Measurements from ENCODE around the gene KIAA1328.
"Not testable (repeated sequence)": the region's sequence is repeated elsewhere in the genome, so short reads cannot be mapped to it uniquely, and the experiment has no call there.

KIAA1328 gene

DNA sequence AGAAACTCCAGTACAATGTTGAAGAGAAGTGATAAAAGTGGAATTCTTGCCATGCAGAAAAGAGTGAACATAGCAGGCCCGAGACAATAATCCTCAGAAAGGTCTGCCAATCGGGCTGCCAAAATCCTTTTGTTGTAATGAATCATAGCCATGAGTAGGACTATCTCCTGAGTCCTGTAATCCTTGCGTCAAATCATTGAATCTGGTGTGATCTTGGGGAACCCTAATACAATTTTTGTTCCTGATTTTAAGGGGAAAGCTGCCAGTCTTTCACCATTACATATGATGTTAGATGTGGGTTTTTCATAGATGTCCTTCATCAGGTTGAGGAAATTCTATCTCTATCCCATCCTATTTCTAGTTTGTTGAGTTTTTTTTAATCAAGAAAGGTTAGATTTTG, 2.4 kb upstream of the KIAA1328 start:
- DNase-seq, result no peak

DNA sequence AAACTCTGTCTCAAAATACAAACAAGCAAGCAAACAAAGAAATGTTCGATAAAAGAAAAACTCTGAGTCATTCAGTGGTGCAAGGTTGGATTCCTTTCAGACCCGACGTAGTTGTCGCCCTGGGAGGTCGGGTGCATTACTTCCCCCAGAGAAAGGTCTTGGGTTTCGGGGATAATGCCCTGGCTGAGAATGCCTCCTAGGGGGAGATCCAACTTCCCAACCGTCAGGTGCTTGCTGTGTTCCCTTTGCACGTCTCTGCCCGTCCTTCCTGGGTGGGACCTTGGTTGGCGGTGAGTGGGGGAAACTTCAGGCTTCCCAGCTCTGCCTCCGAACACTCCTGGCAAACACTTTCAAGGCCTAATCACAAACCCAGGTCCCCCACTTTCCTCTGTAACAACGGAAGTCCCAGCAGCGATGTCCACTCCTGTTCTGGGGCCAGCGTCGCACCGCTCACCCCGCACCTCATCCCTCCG, 734 bp upstream of the KIAA1328 start:
- no peak for DNase-seq

DNA sequence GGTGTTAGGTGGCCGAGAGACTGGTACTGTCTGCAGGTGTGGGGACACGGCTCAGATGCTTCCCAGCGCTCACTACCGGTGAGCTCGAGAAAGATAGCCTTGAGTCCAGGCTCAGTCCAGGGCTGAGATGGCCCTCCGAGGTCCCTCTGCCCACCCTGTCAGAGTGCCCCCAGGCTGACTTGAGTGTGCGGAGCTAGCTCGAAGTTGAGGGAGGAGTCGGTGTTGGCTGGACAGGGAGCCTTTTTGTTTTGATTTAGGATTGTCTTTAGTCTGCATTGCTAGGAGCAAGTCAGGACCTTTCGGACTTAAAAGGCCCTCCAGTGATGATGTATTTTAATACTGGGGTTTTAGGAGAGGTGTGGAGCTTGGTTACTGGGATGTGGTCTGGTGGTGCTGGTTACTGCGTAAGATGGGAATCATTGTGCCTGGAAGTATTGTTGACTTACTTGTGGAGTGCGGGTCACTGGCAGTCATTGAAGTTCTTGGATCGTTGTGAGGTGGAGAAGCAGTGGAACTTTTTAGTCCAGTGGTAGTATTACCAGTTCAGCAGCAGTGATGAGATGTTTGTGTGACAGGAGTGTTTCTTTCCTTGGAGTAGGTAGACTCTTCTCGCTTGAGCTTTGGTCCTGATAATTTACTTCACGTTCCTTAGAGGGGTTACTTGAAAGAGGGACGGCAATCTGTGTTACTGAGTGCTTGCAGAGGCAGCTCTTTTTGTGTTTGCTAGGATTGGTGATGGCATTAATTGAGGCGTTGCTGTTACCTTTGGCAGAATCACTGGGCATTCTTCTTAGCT, 633 bp downstream of the KIAA1328 start:
- DNase-seq, result no peak

DNA sequence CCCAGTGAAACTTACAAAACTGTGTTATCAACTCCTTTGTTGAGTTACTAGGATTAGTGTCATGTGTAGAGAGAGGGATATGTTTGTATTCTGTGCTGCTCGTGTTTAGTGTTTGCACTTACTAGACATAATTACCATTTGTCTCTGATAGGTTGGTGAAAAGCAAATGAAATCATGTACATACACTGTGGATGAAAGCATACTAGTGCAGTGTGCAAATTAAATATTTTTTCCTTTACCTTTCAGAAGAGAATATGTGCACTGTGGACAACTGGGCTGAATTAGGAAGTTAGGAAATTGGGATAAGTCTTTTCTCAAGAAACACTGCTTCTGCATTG, 1.2 kb downstream of the KIAA1328 start:
- no peak for DNase-seq

DNA sequence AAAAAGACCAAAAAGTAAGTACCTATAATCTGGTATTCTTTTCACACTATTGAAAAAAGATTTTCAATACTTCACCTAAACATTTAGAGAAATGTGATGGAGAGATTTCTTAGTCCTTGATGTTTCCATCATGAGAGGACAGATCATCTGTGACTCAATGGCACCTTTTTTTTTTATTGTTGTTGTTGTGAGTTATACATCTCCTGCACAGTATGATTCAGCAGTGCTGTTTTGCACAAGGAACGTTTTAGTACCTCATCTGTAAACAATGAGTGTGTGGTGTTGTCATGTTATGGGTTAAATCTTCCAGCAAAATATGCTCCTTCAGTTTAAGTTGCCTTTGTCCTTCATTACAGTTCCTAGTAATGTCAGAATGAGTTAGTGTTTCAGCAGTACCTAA, 2.2 kb downstream of the KIAA1328 start:
- DNase-seq, result no peak

DNA sequence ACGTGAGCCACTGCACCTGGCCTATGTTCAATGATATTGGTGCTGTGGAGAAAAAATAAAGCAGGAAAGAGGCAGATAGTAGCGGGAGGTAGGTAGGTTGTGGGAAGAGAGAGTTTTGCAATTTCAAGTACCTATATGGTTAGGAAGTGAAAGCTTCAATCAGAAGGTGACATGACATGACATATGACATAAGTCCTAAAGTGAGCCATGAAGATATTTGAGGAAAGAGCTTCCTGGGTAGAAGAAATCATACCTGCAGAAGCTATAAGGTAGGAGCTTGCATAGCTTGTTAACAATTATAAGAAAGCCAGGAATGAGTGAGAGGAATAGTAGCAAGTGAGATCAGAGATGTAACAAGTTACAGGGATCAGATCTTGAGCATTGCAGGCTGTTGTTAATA, 4.2 kb downstream of the KIAA1328 start:
- DNase-seq, result no peak

DNA sequence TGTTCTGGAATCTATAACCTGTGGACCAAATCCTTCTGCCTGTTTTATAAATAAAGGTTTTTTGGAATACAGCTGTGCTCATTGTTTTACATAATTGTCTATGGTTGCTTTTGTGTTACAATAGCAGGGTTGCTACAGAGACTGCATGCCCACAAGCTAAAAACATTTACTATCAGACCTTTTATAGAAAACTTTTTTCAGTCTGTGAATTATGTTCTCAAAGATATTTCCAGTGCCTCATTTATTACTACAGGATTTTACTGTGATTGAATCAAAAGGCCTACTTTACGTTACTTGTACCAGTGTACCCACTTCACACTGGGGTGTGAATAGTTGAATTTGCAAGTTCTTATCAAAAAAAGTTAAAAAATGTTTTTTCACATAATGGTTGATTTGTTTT, 7.0 kb downstream of the KIAA1328 start:
- no peak for DNase-seq

DNA sequence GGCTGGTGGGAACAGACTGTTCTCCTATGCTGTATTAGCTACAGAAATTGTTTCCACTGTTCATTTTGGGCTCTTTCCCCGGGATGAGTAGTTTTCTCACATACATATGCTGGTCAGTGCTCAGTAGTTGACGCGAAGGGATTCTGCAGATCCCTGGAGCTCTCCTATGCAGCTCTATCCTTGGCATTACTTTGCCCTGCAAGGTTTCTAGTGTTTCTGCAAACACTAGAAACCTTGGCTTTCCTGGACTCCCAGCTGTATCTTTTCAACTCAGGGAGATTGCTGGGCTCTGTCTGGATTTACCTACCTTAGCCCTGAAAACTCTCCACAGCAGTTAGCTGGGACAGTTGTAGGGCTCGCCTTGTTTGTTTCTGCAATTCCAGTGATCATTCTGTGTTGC, 10.9 kb downstream of the KIAA1328 start:
- no peak for DNase-seq

DNA sequence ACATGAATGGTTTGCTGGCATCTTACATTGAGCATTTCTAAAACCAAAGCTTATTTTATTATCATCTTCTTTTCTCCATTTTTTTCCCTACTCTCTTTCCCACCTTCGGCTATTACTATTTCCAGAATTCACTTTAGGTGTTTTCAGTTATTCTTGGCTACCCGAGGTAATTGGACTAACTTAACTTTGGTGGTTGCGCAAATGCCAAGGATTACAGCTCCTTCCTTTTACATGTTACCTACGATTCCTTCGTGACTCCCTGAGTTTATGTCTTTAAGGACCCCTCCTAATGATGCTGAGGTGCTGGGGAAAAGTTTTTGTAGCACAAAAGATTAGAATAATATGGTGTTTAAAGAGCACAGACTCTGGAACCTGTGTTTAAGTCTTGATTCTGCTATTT, 14.3 kb downstream of the KIAA1328 start:
- DNase-seq, result no peak

DNA sequence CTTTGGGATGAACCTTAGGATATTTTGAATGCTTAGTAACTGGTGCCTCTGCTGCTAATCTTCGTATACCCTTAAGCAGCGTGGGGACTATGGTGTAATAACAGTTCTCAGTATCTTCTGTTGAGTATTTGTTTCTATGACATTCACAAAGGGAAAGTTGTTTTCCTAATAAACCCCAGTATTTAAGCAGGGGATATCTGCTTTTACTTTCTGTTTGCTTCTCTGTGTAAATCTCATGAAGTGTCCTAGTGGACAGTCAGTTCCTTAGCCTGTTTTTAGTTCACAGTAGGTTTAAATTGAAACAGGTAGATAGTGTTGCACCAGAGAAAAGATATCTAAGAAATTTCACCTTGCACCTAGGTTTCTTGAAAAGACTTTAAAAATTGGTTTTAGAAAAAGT, 14.9 kb downstream of the KIAA1328 start:
- DNase-seq, result no peak

DNA sequence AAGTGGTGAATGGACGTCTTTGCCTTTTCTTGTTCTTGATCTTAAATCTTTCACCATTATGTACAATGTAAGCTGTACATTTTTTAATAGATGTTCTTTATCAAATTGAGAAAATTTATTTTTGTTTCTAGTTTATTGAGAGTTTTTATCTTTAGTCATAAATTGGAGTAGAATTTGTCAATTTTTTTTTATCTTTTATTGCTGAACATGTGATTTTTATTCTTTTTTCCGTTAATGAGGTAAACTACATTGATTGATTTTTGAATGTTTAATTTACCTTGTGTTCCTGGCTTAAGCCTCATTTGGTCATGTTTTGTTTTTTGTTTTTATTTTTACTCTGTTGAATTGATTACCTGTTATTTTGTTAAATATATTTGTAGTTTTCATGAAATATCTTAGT, 19.7 kb downstream of the KIAA1328 start:
- DNase-seq, result no peak

DNA sequence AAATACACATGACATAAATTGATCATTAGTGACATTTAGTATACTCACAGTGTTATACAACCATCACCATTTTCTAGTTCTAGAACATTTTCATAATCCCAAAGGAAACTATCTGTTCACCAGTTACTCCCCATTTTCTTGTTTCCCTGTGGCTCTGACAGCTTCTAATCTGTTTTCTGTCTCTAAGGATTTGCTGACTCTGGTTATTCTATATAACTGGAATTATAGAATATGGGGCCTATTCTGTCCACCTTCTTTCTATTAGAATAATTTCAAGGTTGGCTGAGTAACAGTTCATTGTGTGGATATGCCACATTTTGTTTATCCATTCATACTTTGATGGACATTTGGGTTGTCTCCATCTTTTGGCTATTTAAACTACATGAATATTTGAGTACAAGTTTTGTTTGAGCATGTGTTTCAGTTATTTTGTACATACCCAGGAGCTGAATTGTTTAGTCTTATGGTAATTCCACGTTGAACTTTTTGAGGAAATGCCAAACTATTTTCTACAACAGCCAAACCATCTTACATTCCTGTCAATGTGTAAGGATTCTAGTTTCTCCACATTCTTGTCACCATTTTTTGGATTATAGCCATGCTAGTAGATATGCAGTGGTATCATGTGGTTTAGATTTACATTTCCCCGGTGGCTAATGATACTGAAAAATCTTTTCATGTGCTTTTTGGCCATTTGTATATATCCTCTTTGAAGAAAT, 20.5 kb downstream of the KIAA1328 start:
- no peak for DNase-seq

DNA sequence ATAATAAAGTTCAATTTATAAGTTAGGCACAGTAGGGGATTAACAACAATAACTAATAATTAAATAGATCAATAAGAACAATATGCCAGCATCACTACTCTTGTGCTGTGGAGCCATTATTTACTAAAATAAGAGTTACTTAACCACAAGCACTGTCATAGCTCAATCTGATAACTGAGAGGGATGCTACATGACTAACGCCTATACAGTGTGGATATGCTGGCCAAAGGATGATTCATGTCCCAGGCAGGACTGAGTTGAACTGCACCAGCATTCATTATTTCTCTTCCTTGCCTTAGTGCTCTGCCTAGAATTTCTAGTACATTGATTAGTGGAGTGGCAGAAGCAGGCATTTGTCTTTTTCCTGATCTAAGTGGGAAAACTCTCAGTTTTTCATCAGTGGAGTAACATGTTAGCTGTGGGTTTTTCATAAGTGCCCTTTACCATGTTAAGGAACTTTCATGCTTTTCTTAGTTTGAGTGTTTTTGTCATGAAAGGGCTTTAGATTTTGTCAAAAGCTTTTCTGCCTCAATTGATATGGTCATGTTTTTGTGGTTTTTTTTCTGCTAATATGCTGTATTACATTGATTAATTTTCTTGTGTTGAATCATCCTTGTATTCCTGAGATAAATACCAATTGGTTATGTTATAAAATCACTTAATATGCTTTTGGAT, 21.7 kb downstream of the KIAA1328 start:
- no peak for DNase-seq

DNA sequence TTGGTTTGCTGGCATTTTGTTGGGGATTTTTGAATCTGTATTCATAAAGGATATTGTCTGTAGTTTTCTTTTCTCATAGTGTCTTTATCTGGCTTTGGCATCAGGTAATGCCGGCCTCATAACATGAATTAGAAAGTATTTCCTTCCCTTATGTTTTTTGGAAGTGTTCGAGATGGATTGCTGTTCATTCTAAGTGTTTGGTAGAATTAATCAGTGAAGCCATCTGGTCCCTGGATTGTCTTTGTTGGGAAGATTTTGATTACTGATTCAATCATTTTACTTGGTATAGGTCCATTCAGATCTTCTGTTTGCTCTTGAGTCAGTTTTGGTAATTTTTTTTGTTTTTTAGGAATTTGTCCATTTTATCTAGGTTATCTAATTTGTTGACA, 22.3 kb downstream of the KIAA1328 start:
- DNase-seq, result no peak

DNA sequence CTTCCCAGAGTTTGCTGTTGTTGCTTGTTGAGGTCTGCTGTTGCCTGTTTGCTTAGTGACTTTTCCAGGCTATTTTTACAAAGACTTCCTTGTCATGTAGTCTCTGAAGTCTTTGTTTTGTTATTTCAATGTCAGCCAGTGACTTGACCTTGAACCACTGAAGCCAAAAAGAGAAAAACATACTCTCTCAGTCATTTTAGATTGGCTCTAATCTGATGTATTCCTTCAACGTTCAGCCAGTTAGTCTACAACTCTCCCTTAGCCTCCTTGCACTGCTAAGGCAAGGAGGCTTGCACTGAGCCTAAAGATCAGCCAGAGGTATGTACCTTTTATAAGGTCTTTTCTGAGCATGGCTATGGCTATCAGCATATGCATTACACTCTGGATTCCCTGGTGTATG, 27.9 kb downstream of the KIAA1328 start:
- DNase-seq, result no peak

DNA sequence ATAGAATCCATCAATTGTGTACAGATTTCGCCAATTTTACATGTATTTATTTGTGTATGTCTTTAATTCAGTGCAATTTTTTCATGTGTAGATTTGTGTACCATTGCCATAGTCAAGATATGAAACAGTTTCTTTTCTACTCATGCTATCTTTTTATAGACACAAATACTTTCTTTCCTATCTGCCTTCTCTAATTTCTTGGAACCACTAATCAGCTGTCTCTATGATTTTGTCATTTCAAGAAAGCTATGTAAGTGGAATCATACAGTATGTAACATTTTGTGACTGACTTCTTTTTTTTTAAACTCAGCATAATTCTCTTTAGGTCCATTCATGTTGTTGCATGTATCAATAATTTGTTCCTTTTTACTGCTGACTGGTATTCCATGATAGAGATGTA, 33.3 kb downstream of the KIAA1328 start:
- DNase-seq, result no peak

DNA sequence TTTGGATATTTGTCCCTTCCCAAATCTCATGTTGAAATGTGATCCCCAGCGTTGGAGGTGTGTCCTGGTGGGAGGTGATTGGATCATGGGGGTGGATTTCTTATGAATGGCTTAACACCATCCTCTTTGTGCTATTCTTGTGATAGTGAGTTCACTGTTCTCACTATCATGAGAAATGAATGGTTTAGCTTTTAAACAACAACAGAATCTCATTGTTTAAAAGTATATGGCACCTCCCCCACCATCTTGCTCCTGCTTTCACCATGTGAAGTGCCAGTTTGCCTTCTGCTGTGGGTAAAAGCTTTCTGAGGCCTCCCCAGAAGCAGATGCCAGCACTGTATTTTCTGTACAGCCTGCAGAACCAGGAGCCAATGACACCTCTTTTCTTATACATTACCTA, 38.1 kb downstream of the KIAA1328 start:
- no peak for DNase-seq

DNA sequence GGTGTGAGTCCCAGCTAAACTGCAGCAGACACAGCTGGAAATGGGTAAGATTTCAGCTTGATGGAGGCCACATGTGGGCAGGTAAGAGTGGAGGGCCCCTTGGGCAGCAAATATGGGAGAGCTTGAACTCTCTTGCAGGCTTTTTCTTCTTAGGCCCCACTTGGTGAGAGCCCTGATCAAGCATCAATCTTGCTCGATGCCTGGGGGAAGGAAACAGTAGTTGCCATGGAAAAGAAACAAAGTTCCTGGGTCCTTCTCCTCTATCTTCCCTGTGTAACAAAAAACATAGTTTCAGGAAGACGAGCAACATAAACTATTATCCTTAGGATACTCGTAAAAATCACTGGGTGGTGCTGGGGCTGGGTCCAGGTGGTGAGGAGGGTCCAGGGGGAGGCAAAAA, 42.9 kb downstream of the KIAA1328 start:
- DNase-seq, result no peak

DNA sequence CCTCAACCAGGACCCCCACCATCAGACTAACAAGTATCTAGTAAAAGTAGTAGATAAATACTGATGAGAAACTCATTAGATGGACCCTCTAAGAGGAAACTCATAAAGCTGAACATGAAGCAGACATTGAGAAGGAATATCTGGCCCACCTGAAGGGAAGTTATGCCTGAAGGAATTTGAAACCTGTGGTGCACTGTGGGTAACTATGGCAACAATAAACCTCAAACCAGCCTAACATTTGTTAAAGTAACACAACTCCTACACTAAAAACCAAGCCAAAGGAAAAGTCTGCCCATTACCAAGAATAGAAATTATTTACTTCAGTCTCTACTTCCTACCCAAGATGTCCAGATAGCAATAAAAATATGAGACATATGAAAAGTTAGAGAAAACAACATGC, 43.4 kb downstream of the KIAA1328 start:
- no peak for DNase-seq

DNA sequence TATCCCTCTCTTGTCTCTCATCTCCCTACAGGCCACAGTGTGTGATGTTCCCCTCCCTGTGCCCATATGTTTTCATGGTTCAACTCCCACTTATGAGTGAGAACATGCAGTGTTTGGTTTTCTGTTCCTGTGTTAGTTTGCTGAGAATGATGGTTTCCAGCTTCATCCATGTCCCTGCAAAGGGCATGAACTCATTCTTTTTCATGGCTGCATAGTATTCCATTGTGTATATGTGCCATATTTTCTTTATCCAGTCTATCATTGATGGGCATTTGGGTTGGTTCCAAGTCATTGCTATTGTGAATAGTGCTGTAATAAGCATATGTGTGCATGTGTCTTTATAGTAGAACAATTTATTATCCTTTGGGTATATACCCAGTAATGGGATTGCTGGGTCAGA, 44.9 kb downstream of the KIAA1328 start:
- not testable (repeated sequence) for DNase-seq

DNA sequence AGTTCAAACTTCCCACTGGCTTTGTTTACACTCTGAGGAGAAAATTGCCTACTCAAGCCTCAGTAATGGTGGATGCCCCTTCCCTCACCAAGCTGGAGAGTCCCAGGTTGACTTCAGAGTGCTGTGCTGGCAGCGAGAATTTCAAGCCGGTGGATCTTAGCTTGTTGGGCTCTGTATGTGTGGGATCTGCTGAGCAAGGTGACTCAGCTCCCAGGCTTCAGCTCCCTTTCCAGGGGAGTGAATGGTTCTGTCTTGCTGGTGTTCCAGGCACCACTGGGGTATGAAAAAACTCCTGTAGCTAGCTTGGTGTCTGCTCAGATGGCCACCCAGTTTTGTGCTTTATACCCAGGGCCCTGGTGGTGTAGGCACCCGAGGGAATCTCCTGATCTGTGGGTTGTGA, 50.9 kb downstream of the KIAA1328 start:
- not testable (repeated sequence) for DNase-seq

DNA sequence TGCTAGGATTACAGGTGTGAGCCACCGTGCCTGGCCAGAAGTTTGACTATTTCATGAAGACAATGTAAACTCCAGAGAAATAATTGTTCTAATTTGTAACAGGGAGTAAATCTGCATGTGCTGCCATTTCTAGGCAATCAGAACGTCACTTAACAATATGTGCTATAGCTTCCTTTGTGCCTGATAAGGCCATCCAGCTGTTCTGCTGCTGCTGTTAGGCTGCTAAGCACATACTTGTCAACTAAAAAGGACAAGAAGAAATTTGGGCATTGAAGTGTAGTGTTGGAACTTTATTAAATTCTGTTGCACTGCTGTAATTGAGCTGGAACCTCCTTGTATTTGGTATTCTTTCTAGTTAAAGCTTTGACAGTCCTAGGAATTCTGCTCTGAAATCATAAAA, 57.1 kb downstream of the KIAA1328 start:
- DNase-seq, result no peak

DNA sequence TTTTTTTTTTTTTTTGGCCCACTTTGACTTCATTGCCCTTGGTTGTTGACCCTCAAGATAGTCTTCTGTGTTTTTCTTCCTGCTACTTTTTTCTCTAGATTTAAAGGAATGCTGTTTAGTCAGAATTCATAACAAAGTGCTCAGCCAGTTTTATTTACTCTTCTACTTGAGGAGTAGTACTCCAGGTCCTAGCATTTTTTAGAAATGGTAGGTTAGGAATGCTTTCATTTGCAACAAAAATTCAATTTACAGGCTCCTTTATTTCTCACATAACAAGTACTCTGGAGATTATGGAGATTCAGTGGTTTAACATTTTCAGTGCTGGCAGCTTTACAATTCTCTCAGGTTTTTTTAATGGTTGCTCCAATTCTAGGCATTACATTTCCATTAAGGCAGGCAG, 58.2 kb downstream of the KIAA1328 start:
- DNase-seq, result no peak

DNA sequence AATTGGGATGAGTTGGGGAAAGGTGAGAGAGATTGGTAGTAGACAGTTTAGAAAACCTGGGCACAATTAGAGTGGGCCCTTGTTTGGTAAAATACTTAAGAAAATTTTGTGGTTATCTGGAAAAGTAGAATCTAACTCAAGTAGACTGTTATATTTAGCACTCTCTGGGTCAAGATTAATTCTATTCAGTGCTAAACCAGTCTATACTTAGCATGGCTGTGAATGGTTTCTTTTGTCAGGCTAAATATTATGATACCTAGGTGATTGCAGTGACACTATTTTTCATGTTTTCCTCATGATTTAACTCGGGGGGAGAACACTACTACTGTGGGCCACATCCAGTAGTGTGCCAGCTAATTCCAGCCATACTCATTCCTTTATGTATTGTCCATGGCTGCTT, 58.9 kb downstream of the KIAA1328 start:
- no peak for DNase-seq
